Femur (tissue), 1 donor: ENCODE results near the gene TAF1B.
"Not testable (repeated sequence)": the region's sequence is repeated elsewhere in the genome, so short reads cannot be mapped to it uniquely, and the experiment has no call there.

ENCODE experiments used
- DNase-seq: peaks from one replicate; pipeline ENCODE4 v3.0.0-alpha.2; 2017

Gene TAF1B

DNA sequence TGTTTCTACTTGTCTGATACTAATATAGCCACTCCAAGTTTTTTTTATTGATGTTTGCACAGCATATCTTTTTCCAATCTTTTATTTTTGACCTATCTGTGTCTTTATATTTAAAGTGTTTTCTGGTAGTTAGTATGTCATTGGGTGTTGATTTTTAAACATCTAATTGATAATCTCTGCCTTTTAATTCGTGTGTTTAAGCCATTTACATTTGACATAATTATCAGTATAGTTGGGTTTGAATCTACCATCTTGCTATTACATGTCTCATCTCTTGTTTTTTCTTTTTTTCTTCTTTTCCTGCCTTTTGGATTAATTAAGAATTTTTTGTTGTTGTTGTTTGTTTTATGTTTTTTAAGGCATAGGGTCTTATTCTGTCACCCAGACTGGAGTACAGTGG lies 44.2 kb downstream of the TAF1B start:
- no peak for DNase-seq

- no peak for DNase-seq
These were observed 46.6 kb downstream of the TAF1B start for GRCh38 chr2:9889812-9890261.

- DNase-seq: no peak
These were observed 49.0 kb downstream of the TAF1B start for GRCh38 chr2:9892236-9892635.

GRCh38 chr2:9895669-9896590 lies 52.7 kb downstream of the TAF1B start:
- DNase-seq: no peak

DNA sequence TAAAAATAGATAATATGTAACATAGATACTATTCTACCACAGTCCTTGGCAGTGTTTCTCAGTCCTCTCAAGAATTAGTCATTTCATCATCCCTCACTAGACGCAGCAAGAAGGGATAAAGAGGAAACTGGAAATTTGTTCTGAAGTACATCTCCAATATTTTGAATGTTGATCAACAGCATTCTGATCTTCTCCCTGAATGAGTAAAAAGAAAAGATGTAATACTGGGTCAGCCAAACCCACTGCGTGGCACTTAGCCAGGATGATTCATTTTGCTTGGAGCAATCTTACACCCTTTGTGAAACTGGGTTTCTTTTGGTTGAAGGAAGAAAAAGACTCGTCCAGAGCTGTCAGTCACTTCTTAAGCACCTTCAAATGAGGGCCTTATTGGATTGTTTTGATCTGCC lies 54.1 kb downstream of the TAF1B start:
- DNase-seq: peak; percentile 77

GRCh38 chr2:9897846-9898245 lies 54.6 kb downstream of the TAF1B start:
- peak; percentile 52 for DNase-seq

- no peak for DNase-seq
These were observed 62.1 kb downstream of the TAF1B start for GRCh38 chr2:9905413-9905812.

- DNase-seq: no peak
These were observed 64.1 kb downstream of the TAF1B start for GRCh38 chr2:9907402-9907801.

GRCh38 chr2:9908639-9909038 lies 65.4 kb downstream of the TAF1B start:
- DNase-seq: no peak

DNA sequence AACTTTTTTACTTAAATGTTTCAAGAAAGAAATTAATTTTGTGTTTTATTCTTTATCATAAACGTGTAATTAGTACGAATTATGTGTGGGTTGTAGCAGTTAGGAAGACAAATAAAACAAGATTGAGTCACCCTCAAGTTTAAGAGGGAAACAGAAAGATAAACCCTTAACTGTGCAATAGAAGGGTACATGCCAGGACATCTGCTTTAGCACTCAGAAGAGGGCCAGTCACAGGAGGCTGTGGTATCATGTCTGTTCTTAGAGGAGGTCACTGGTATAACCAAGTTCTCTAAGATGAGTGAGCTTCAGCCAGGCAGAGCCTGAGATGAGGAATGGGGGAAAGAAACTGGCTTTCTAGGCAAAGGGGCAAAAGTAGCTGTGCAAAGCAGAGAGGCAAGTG lies 65.8 kb downstream of the TAF1B start:
- DNase-seq: no peak

DNA sequence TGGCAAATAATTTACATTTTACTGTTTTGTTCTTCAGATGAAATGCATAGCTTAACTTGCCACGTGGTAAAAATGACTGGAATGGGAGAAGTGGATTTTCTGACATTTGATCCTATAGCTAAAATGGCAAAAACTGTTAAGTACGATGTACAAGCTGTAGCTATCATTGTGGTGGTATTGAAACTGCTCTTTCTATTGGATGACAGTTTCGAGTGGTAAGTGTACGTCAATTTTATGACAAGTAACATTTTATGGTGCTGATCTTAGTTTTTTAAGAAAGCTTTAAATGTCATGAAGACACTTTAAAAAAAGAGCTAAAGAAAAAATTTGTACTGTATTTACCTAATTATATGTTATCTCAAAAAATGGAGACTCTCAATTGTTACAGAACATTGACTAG lies 67.4 kb downstream of the TAF1B start:
- DNase-seq: no peak

DNA sequence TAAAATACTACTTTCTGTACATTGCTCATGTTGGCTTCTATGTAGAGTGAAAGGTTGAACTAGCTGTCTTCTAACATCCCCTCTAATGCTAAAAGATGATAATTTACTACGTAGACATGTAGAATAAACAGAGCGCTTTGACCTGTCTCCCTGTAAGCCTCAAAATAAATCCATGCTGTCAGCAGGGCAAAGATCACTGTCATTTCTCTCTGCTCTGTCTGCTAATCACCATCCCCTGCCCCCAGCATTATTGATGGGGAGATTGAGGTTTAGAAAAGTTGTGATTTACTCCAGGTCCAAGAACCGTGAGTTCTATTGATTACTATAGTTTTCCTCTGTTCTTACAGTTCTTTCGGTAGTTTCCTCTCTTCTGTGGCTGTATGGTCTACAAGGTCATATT lies 69.2 kb downstream of the TAF1B start:
- no peak for DNase-seq

GRCh38 chr2:9914384-9915065 lies 71.3 kb downstream of the TAF1B start:
- no peak for DNase-seq

- no peak for DNase-seq
These were observed 75.0 kb downstream of the TAF1B start for GRCh38 chr2:9918275-9918674.

DNA sequence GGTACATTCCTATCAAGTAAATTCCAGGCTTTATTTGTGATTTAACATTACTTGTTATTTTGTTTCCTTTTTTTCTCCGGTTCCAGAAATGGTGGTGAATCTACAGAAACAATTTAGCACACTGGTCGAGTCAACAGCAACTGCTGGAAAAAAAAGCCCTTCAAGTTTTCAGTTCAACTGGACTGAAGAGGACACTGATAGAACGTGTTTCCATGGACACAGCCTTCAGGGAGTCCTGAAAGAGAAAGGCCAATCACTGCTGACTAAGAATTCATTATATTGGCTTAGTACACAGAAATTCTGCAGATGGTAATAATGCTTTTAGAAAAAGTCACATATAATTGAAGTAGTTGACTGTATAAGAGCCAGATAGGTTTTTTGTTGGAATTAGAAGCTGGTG lies 76.2 kb downstream of the TAF1B start:
- no peak for DNase-seq

GRCh38 chr2:9927020-9927419 lies 83.7 kb downstream of the TAF1B start:
- not testable (repeated sequence) for DNase-seq

DNA sequence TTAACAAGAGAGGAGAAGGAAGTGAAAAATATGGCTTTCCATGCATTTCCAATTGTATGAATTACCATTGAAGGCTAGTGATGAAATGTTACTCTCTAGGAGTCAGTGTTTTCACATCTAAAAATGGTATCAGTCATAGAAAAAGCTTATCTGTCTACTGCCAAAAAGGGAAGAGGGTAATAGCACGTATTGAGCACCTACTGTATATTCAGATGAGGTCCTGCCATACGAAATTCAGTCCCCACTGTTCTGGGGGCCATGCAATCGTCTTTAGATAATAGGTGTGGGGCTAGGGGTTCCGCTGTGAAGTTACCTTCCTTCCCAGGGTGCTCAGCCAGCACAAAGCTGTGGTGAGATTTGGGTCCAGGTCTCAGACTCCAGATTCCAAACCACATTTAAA lies 94.0 kb downstream of the TAF1B start:
- DNase-seq: no peak

GRCh38 chr2:9937968-9938367 lies 94.7 kb downstream of the TAF1B start:
- DNase-seq: no peak

DNA sequence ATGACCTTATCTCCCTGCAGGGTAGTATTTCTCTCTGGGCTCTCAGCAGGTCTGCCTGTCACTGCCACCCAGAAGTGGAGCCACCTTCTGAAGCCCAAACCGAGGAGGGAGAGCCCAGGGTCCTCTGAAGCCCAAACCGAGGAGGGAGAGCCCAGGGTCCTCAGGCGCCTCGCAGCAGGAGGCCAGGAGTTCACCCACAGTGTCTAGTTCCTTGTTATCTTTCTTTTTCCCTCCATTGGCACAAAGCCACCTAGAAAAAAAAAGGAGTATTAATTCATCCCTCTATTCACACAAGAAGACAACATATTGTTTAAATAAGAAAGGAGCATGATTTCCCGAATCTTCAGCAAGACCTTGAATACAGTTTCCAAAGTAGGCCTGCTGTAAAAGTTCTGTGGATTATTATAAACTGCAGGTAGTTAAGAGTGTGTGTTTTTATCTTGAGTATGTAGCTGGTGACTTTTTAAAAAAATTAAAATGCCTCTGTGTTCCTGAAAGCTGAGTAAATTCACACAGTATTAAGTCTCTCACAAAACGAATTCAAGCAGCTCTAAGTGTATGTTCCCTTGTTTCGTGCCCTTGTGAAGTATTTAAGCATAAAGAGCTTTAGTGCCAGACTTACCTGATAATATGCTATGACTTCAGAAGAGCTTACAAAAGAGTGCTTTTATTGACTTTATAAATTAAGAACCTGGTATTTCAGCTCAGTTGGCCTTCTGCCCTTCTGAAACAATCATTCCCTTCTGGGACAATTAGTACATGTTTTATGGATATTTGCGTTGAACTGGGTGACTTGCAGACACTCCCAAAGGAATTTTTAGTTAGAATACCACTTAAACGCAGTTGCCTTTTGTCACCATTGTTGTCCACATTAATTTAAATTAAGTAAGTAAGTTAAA lies 96.6 kb downstream of the TAF1B start:
- no peak for DNase-seq

DNA sequence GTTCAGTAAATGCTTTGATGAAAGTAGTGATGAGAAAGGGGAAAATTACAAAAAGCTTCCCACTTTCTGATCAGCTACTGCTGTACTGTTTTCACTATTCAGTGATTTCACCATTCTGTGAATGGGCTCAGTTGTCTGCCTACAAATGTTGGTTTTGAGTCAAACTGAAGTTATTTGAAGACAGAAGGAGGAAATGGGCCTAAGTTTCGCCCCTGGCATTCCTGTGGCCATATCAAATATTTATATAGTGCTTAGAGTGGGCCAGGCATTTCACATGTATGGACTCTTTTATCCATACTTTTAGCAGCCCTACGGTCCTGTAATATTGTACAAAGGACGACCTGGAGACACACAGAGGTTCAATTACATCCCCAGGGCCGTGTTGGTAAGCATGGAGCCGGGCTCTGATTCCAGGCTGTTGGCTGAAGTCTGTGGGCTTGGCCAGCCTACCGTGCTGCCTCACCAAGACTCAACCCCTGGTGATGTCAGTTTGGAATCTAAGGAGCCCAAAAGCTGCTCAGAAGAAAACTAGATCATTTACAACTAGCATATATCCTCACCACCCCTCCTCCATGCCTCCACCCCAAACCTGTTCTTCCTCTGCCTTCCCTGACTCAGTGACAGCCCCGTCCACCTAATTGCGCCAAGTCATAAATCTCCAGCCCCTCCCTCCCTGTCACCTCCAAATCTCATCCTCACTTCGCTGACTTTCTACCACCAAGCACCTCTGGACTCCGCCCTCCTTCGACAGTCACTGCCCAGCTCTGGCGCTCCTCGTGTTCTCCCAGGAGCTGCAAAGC lies 98.1 kb downstream of the TAF1B start:
- DNase-seq: peak; percentile 33

DNA sequence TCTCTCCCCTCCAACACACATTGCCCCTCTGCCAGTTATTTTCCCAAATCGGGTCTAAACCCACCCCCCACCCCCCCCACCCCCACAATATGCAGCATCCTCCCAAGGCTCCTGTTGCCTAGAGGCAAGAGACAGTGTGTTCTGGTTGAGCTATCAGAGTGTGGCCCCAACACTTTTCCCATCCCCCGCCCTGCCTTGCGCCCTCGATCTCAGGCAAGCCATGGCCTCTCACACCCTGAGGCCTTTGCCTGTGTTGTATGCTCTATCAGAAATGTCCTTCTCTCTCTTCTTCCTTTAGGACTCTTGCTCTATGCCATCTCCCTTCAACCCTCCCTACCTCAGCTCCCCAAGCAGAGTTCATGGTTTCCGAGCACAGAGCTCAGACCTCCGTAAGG lies 98.7 kb downstream of the TAF1B start:
- no peak for DNase-seq

DNA sequence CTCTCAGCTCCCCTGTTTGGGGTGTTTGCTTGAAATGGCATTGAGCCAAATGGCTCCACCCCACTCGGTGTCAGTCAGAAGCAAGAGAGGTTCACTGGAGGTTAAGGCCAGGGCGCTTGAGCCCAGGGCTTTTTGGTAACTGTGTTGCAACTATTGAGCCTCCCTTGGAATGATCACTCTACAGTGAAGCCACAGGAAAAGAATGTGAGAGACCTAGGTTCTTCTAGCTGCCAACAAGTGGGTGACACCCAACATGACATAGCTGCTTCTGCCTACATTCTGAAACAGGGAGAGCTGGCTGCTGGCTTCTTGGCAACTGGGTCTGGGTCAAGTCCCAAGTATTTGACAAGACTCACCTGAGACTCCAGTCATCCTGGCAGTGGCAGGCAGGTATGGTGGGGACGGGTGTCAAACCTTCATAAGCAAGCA lies 101.1 kb downstream of the TAF1B start:
- no peak for DNase-seq
